GM21786 (cell line): Measurements from ENCODE around the gene SLC18A2.

ENCODE experiments used
- ATAC-seq: cut with Tn5 transposase; IDR thresholded peaks from one replicate; pipeline ENCODE4 v1.9.1; 2021; ENCODE audit not compliant: unreplicated experiment

SLC18A2 gene

GRCh38 chr10:117306674-117307073 is 65.8 kb downstream of the SLC18A2 start:
- ATAC-seq = no peak

DNA sequence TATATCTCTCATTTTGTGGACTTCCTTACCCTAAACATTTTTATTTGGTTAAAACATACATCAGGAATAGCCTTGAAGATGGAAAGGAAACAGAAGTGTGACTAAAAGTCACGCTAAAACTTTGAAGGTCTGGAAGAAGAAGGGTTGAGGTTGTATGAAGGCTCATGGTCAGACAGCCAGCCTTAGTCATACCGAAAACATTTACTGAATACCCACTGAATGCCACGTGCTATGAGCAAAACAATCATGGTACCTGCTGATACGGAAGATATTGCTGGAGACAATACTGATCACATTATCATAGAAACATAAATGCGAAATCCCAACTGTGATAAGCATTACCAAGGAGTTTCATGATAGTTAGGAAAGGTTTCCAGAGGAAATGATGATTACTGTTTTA is 70.3 kb downstream of the SLC18A2 start:
- no peak for ATAC-seq

DNA sequence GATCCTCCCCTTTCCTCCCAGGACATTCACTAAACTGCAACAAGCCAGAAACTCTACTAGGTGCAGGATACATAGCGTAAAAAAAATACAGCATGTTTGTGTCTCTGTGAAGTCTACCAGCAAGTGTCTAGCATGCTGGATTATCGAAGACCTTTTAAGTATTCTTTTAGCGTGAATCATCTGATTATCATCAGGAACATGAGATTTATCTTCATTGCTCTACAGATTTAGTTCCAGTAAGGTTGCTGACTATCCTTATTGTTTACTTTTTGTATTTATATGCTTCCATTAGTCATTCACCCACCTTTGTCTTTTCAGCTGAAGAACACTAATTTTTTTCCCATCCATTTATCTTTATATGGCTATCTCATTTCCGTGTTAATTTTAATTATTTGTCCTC is 71.5 kb downstream of the SLC18A2 start:
- no peak for ATAC-seq

GRCh38 chr10:117313641-117314040 is 72.7 kb downstream of the SLC18A2 start:
- ATAC-seq = no peak

DNA sequence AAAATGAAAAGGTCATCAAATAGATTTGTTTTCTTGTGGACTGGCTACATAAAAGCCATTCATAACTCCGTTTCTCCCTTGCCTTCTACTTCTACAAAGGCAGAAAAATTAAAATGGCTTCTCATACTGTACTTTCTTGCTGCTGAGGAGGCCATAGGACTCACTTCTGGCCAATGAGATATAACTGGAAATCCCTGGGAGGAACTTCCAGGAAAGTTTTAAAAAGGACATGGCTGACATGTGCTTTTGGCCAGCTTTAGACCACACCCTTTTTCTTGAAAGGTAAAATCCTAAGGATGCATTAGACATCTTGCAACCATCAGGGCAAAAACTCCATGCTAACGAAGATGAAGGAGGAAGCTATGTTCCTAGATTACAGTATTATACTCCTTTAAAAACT is 75.8 kb downstream of the SLC18A2 start:
- no peak for ATAC-seq

GRCh38 chr10:117318909-117319308 is 78.0 kb downstream of the SLC18A2 start:
- ATAC-seq = no peak

DNA sequence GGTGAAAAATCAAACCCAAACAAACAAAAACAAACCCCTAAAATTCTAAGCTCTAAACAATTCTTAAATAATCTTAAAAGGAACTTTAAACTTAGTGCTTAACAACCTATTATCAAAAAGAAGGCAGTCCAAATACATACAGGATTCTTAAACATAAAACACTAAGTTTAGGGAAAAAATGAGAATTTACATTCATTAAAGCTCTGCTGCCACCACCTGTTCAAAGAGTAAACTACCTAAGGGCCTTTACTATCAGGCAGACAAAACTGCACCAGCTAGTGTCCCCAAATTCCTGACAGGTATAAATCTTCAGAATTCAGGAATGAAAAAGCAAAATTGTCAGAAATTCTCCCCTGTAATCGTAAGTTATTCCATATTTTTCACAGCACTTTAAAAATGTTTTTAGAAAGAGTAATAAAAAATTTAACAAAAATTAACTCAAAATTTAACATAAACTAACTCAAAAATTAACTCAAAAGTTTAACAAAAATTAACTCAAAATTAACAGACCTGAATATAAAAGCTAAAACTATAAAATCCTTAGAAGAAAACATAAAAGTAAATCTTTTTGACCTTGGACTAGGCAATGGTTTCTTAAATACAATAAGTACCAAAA is 79.2 kb downstream of the SLC18A2 start:
- peak; percentile 59 for ATAC-seq

DNA sequence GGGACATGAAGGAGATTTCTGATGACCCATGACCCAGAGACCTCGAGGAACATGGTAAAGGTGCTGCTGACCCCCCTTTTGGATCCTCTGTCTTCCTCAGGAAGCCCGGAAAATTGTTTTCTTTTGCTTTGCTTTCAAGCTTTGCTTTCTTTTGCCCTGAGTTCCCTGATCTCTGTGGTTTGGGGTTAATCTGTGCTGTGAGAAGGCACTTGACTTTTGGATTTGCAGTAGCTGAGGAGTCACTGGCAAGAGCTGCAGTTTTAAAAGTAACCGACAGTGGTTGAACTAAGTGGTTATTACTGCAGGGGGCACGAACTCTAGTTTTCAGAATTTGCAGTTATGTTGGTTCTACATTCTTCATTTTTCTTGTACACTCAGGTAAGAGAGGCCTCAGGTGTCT is 81.3 kb downstream of the SLC18A2 start:
- ATAC-seq = no peak

GRCh38 chr10:117324367-117324766 is 83.5 kb downstream of the SLC18A2 start:
- no peak for ATAC-seq

DNA sequence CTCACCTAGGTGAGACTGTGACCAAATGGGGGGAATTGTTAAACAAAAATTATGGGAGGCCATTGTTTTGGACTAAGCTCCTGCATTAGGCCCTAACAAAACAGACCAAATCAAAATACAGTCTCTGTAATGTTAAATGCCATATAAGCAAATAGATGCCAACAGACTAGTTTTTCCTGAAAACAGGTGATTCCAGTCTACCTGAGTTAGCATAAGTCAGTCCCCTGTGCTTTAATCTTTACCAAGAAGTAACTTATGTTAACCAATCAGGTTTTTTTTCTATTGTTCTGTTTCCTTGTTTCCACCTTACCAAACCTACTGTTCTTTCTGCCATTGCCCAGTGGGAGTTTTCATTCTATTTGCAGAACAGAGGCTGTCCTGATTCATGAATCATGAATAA is 86.3 kb downstream of the SLC18A2 start:
- no peak for ATAC-seq
